CD14-positive monocyte (primary cell): ENCODE measurements around the gene PACSIN3. TPM values are rescaled to one million over a fixed set of nuclear protein-coding genes. Genes with fewer than 3 reads are reported as not detected.

Source experiments
- DNase-seq, 3 donors: peaks; one replicate each; pipeline ENCODE4 v3.0.0-alpha.2; 2011 to 2022
- H2AFZ ChIP-seq: 2 replicates; pipeline ENCODE4 v1.6.0; 2012; ENCODE audit warnings: mild to moderate bottlenecking, low read depth, low read length, inconsistent platforms; ENCODE audit not compliant: insufficient read depth, poor library complexity, severe bottlenecking
- H3K27ac ChIP-seq, 2 donors: 1 replicate in 1 of 2; 2 replicates in 1 of 2; pipeline ENCODE4 v1.5.1; 2012 to 2013; ENCODE audit warnings: low read length in 2 of 2, control low read depth in 1 of 2, inconsistent platforms in 1 of 2, low read depth in 1 of 2, mild to moderate bottlenecking in 1 of 2
- H3K27me3 ChIP-seq, 2 donors: one replicate each; pipeline versions ENCODE4 v1.6.0 to v1.6.1; 2011 to 2013; ENCODE audit warnings: low read length in 2 of 2; ENCODE audit not compliant: control insufficient read depth in 2 of 2, insufficient read depth in 2 of 2
- H3K36me3 ChIP-seq, 2 donors: replicated peaks in 1 of 2; 1 replicate in 1 of 2; 2 replicates in 1 of 2; pipeline versions ENCODE4 v1.5.1 to v1.6.1; 2012 to 2013; ENCODE audit warnings: low read length in 2 of 2, control low read depth in 1 of 2, inconsistent platforms in 1 of 2, mild to moderate bottlenecking in 1 of 2; ENCODE audit not compliant: insufficient read depth in 2 of 2, control insufficient read depth in 1 of 2
- H3K4me1 ChIP-seq, 2 donors: 1 replicate in 1 of 2; 2 replicates in 1 of 2; pipeline versions ENCODE4 v1.5.1 to v1.6.1; 2012 to 2013; ENCODE audit warnings: low read length in 2 of 2, control low read depth in 1 of 2, inconsistent platforms in 1 of 2, mild to moderate bottlenecking in 1 of 2, moderate library complexity in 1 of 2; ENCODE audit not compliant: insufficient read depth in 2 of 2, control insufficient read depth in 1 of 2
- H3K4me2 ChIP-seq: replicated peaks from 2 replicates; pipeline ENCODE3; 2012; ENCODE audit warnings: low read length, moderate library complexity, mild to moderate bottlenecking; ENCODE audit not compliant: poor library complexity, severe bottlenecking; ENCODE audit errors: extremely low read depth
- H3K4me3 ChIP-seq, 3 experiments: fragments of 200-600 bp in 1 of 3; sonication (generic) in 1 of 3; replicated peaks in 1 of 3; 1 replicate in 2 of 3; 2 replicates in 1 of 3; pipeline ENCODE4 v1.5.1; 2011 to 2013; ENCODE audit warnings: low read length in 3 of 3, mild to moderate bottlenecking in 3 of 3, control low read depth in 2 of 3, low read depth in 2 of 3, inconsistent platforms in 1 of 3, moderate library complexity in 1 of 3
- H3K79me2 ChIP-seq: 2 replicates; pipeline ENCODE4 v1.6.0; 2012; ENCODE audit warnings: mild to moderate bottlenecking, control low read depth, inconsistent platforms, low read length, moderate library complexity; ENCODE audit not compliant: insufficient read depth
- H3K9ac ChIP-seq: 2 replicates; pipeline ENCODE4 v1.6.0; 2017; ENCODE audit warnings: low read length, mild to moderate bottlenecking; ENCODE audit not compliant: insufficient read depth, poor library complexity, severe bottlenecking
- H3K9me3 ChIP-seq, 2 donors: replicated peaks in 1 of 2; 1 replicate in 1 of 2; 2 replicates in 1 of 2; pipeline versions ENCODE4 v1.5.1 to v1.6.1; 2012 to 2013; ENCODE audit warnings: low read length in 2 of 2, control low read depth in 1 of 2; ENCODE audit not compliant: control insufficient read depth in 1 of 2, insufficient read depth in 1 of 2
- H4K20me1 ChIP-seq: 2 replicates; pipeline ENCODE4 v1.6.0; 2012; ENCODE audit warnings: mild to moderate bottlenecking, low read length, control low read depth, moderate library complexity; ENCODE audit not compliant: insufficient read depth
- H3K27ac Mint-ChIP-seq, 7 donors: one replicate each; pipeline ENCODE4 v1.8.0; 2020; ENCODE audit warnings: mild to moderate bottlenecking in 7 of 7, mixed read lengths in 7 of 7, moderate library complexity in 6 of 7, inconsistent platforms in 2 of 7
- H3K27me3 Mint-ChIP-seq, 3 donors: one replicate each; pipeline ENCODE4 v1.8.0; 2021 to 2022; ENCODE audit warnings: low read depth in 3 of 3, mild to moderate bottlenecking in 3 of 3, mixed read lengths in 3 of 3, moderate library complexity in 3 of 3, inconsistent platforms in 1 of 3
- H3K36me3 Mint-ChIP-seq, 2 donors: one replicate each; pipeline ENCODE4 v1.8.0; 2020; ENCODE audit warnings: mixed read lengths in 2 of 2, inconsistent platforms in 1 of 2, mild to moderate bottlenecking in 1 of 2
- H3K4me1 Mint-ChIP-seq: one replicate; pipeline ENCODE4 v1.8.0; 2020; ENCODE audit warnings: mild to moderate bottlenecking, mixed read lengths
- H3K4me3 Mint-ChIP-seq, 2 donors: one replicate each; pipeline ENCODE4 v1.8.0; 2020; ENCODE audit warnings: mild to moderate bottlenecking in 2 of 2, mixed read lengths in 2 of 2, moderate library complexity in 1 of 2
- H3K9me3 Mint-ChIP-seq, 7 donors: one replicate each; pipeline ENCODE4 v1.8.0; 2020 to 2022; ENCODE audit warnings: mixed read lengths in 7 of 7, mild to moderate bottlenecking in 6 of 7, moderate library complexity in 6 of 7, inconsistent platforms in 2 of 7
- WGBS: methylation state at CpG from one replicate; pipeline ENCODE4 v1.1.5; 2013; ENCODE audit warnings: missing lambda C conversion rate; ENCODE audit not compliant: insufficient coverage; 5-methylcytosine and 5-hydroxymethylcytosine counted together
- intact Hi-C, 2 donors: fragments of 100-400 bp; cut with micrococcal nuclease; formaldehyde crosslinking; loops; one replicate each; pipeline versions ENCODE4 v1.15.0 to v1.15.1; 2023
- polyA plus RNA-seq, 3 donors: library from polyadenylated mRNA; depleted of rRNA in 1 of 3; unstranded in 2 of 3; stranded (reverse) in 1 of 3; fragments of 300-500 nt in 2 of 3; fragments of >200 nt in 1 of 3; fragmentation: Illumina TruSeq in 2 of 3; gene quantifications; 1 replicate in 2 of 3; 2 replicates in 1 of 3; pipeline ENCODE4 v1.2.3, GENCODE V29; 2012 to 2021
- TF ChIP-seq, protein P1 (sequence below): fragments of 200-600 bp; IDR thresholded peaks from one replicate; pipeline ENCODE4 v1.8.0; 2022; ENCODE audit warnings: antibody characterized with exemption, mild to moderate bottlenecking

Gene PACSIN3
- polyA plus RNA-seq, 3 donors = not detected

DNA sequence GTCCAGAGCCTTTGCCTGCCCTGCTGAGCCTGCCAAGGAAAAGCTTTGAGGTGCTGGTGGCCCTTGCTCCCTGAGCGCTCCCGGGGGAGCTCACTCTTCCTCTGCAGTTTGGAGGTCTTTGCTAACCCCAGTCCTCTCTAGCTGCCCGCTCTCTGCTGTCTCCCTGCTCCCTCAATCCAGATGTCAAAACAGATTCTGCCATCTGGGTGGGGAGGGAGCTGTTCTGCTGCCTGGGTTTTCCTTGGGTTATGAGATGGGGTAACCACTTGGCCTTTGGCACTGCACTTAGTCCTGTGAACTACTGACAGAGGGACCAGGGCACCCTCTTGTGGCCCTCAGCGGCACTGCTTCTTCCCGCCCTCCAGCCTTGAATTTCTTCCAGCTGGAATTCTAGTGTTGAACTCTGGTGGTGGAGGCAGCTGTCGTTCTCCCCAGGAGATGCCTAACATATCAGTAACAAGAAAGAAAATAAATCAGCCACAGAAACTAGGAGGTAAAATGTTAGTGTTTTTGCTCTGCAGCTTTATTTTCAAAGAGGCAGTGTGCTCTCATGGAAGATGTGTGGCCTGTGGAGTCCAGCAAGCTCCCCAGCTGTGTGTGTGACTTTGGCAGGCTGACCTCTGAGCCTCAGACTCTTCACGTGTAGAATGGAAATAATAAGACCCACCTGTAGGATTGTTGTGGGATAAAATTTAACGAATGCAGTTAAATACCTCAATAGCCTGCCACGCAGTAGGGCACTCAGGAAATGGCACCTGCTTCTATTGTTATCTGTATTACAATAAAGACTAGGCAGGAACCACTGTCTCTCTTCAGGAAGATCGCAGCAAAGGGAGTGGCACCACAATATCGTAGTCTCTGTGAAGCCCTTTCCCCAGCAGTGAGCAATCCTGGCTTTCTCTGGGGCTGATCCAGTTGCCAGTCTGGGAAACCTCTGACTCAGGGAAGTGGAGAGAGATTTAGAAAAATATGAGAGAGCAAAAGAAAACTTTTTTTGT lies 33.0 kb downstream of the PACSIN3 start:
- 100% methylated on average over 4 of the region's 11 CpGs for WGBS
- TF ChIP-seq, protein P1, sequence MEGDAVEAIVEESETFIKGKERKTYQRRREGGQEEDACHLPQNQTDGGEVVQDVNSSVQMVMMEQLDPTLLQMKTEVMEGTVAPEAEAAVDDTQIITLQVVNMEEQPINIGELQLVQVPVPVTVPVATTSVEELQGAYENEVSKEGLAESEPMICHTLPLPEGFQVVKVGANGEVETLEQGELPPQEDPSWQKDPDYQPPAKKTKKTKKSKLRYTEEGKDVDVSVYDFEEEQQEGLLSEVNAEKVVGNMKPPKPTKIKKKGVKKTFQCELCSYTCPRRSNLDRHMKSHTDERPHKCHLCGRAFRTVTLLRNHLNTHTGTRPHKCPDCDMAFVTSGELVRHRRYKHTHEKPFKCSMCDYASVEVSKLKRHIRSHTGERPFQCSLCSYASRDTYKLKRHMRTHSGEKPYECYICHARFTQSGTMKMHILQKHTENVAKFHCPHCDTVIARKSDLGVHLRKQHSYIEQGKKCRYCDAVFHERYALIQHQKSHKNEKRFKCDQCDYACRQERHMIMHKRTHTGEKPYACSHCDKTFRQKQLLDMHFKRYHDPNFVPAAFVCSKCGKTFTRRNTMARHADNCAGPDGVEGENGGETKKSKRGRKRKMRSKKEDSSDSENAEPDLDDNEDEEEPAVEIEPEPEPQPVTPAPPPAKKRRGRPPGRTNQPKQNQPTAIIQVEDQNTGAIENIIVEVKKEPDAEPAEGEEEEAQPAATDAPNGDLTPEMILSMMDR = peak; percentile 86
- peaks cover 0 to 3% of the 10 kb centered on the region in 2 donors for H3K4me1 ChIP-seq
- H3K36me3 Mint-ChIP-seq = peaks cover 7 to 11% of the 10 kb centered on the region in 2 donors
- peaks cover 16% of the 10 kb centered on the region for H3K4me1 Mint-ChIP-seq
- no peaks in the 10 kb centered on the region for H3K9me3 ChIP-seq
- peaks cover 3 to 10% (median 7%) of the 10 kb centered on the region in 3 donors for H3K27me3 Mint-ChIP-seq
- H3K4me3 ChIP-seq = no peak overlapping the region
- H3K27ac Mint-ChIP-seq = peak overlapping the region in 1 of 7 donors; percentile 66
- intact Hi-C loops = loop anchor here in 1 of 2 donors (2.0 kb wide), 1 partner anchor 264 kb away; no protein-coding TSS in a partner anchor
- peaks cover 0 to 5% of the 10 kb centered on the region in 2 donors for H3K36me3 ChIP-seq
- H3K4me3 Mint-ChIP-seq = no peak overlapping the region
- H3K9me3 Mint-ChIP-seq = no peaks in the 10 kb centered on the region
- H2AFZ ChIP-seq = no peak overlapping the region
- no peaks in the 10 kb centered on the region for H4K20me1 ChIP-seq
- H3K79me2 ChIP-seq = no peaks in the 10 kb centered on the region
- no peak overlapping the region for H3K9ac ChIP-seq
- no peaks in the 10 kb centered on the region for H3K27me3 ChIP-seq
- DNase-seq = peak; percentile 29 to 56 (median 53)
- H3K27ac ChIP-seq = no peak overlapping the region
- no peak overlapping the region for H3K4me2 ChIP-seq

GRCh38 chr11:47152126-47152952 lies 33.9 kb downstream of the PACSIN3 start:
- H3K36me3 ChIP-seq = peaks cover 0 to 5% of the 10 kb centered on the region in 2 donors
- H3K79me2 ChIP-seq = no peaks in the 10 kb centered on the region
- H4K20me1 ChIP-seq = no peaks in the 10 kb centered on the region
- H3K4me1 ChIP-seq = peaks cover 0 to 3% of the 10 kb centered on the region in 2 donors
- H3K27ac Mint-ChIP-seq = peak overlapping the region in 5 of 7 donors; percentile 3 to 83 (median 31)
- no peaks in the 10 kb centered on the region for H3K9me3 ChIP-seq
- DNase-seq = no peak
- no peak overlapping the region for H2AFZ ChIP-seq
- no peak overlapping the region for H3K4me2 ChIP-seq
- H3K4me3 ChIP-seq = no peak overlapping the region
- H3K4me1 Mint-ChIP-seq = peaks cover 16% of the 10 kb centered on the region
- no peak overlapping the region for H3K9ac ChIP-seq
- H3K4me3 Mint-ChIP-seq = no peak overlapping the region
- intact Hi-C loops = loop anchor here in 1 of 2 donors (2.0 kb wide), 1 partner anchor 264 kb away; no protein-coding TSS in a partner anchor
- peaks cover 6 to 9% of the 10 kb centered on the region in 2 donors for H3K36me3 Mint-ChIP-seq
- no peak overlapping the region for H3K27ac ChIP-seq
- WGBS = 56% methylated on average over 13 of the region's 16 CpGs
- H3K9me3 Mint-ChIP-seq = no peaks in the 10 kb centered on the region
- no peaks in the 10 kb centered on the region for H3K27me3 ChIP-seq
- peaks cover 3 to 10% (median 7%) of the 10 kb centered on the region in 3 donors for H3K27me3 Mint-ChIP-seq
- TF ChIP-seq, protein P1 = no peak
